ENCODE results near the gene GOLGA6L10. TPM values are rescaled to one million over a fixed set of nuclear protein-coding genes. Genes with fewer than 3 reads are reported as not detected.

GOLGA6L10 gene
- polyA plus RNA-seq, 1 experiment = 0.44 TPM

DNA sequence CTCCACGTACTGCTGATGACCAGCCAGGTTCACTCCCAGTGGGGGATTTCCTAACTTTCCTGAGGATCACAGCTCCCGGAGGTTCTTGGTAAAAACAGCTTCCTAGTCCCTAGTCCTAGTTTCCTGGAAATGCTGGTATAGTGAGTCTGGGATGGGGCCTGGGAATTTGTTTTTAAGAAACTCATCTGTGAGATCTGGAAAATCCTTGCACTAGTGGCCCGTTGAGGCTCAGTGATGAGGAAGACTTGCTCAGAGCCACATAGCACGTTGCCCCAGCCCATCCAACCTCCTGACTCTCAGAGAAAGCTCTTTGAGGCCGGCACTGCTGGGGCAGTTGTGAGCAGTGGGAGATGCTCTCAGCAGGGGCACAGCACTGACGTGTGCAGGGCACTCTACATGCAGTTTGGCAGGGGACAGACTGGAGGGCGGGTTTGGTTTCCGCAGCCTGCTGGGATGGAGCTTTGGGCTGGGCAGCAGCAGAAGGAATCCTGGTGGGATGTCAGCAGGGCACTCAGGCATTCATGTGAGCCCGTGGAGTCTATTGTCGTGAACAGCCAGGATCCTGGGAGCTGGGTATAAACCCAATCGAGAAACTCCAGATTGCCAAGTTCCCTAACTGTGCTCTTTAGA, 55.1 kb downstream of the GOLGA6L10 start:
- POLR2A ChIA-PET = no interaction called here
- TF ChIP-seq, protein P1, sequence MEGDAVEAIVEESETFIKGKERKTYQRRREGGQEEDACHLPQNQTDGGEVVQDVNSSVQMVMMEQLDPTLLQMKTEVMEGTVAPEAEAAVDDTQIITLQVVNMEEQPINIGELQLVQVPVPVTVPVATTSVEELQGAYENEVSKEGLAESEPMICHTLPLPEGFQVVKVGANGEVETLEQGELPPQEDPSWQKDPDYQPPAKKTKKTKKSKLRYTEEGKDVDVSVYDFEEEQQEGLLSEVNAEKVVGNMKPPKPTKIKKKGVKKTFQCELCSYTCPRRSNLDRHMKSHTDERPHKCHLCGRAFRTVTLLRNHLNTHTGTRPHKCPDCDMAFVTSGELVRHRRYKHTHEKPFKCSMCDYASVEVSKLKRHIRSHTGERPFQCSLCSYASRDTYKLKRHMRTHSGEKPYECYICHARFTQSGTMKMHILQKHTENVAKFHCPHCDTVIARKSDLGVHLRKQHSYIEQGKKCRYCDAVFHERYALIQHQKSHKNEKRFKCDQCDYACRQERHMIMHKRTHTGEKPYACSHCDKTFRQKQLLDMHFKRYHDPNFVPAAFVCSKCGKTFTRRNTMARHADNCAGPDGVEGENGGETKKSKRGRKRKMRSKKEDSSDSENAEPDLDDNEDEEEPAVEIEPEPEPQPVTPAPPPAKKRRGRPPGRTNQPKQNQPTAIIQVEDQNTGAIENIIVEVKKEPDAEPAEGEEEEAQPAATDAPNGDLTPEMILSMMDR (IDR thresholded peaks at IDR 0.05; ENCODE audit: insufficient read depth, low read depth, low read length) = no peak
- Histone ChIP-seq H3K27me3 (ENCODE audit: control insufficient read depth, insufficient read depth, low read length) (no peaks in the 10 kb centered on the region; the same call in 1 of the 2 replicates), H3K4me3 (ENCODE audit: low read depth, low read length) (no peak overlapping the region), H3K36me3 (ENCODE audit: control insufficient read depth, insufficient read depth, low read length) (no peaks in the 10 kb centered on the region)
- CTCF ChIA-PET = interaction anchor here (1.7 kb wide), 1 partner anchor 13 kb away, joined by 3 read pairs; no protein-coding TSS in a partner anchor
- DNase-seq (ENCODE audit: low read depth) = no peak

DNA sequence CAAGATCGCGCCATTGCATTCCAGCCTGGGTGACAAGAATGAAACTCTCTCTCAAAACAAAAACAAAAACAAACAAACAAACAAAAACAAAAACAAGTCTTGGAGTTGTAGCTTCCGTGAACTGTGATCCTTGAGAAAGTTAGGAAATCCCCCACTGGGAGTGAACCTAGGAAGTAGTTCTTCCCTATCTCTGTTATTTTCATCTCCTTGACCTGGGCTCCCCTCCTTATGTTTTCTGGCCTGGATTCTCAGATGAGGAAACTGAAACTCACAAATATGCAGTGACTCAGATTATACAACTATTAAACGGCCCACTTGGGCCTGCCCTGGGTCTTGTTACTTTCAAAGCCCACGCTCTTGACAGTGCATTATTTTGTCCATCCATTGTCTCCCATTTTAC, 57.0 kb downstream of the GOLGA6L10 start:
- no peaks in the 10 kb centered on the region; the same call in 1 of the 2 replicates for H3K27me3 ChIP-seq (ENCODE audit: control insufficient read depth, insufficient read depth, low read length)
- no peak for DNase-seq (ENCODE audit: low read depth)
- H3K4me3 ChIP-seq (ENCODE audit: low read depth, low read length) = no peak overlapping the region
- H3K36me3 ChIP-seq (ENCODE audit: control insufficient read depth, insufficient read depth, low read length) = no peaks in the 10 kb centered on the region
- ChIA-PET CTCF (no interaction called here), POLR2A (no interaction called here)
- TF ChIP-seq, protein P1 (IDR thresholded peaks at IDR 0.05; ENCODE audit: insufficient read depth, low read depth, low read length) = no peak

Other genes with a start within 250 kb of the GOLGA6L10 start
- gene EFL1, start 86.7 kb downstream of the GOLGA6L10 start, polyA plus RNA-seq (2011; rRNA removed) = 13.0 and 20.7 TPM in 2 replicates
- gene SAXO2, start 86.7 kb downstream of the GOLGA6L10 start, polyA plus RNA-seq (2011; rRNA removed) = 0.45 and 0.49 TPM in 2 replicates
- 0.72 and 0.91 TPM in 2 replicates for gene GOLGA6L9, start 80.3 kb upstream of the GOLGA6L10 start, polyA plus RNA-seq (2011; rRNA removed)
- gene RPS17, start 191.0 kb upstream of the GOLGA6L10 start, polyA plus RNA-seq (2011; rRNA removed) = 3,235 and 5,021 TPM in 2 replicates